HepG2 (cell line): Measurements from ENCODE around the gene KANSL1. TPM values are rescaled to one million over a fixed set of nuclear protein-coding genes. Genes with fewer than 3 reads are reported as not detected.
A peak's percentile ranks its signal among the peaks of the same experiment; 100 is the strongest.

Experiments
- FIP1L1 ChIP-seq: fragments of 200-400 bp; formaldehyde crosslinking; IDR thresholded peaks from 2 replicates; pipeline ENCODE4 v1.6.1; 2018; ENCODE audit warnings: low read depth, mild to moderate bottlenecking, low read length, moderate library complexity, borderline replicate concordance; ENCODE audit not compliant: insufficient read depth
- FOXM1 ChIP-seq: sonication (generic); formaldehyde crosslinking; IDR thresholded peaks from 2 replicates; pipeline ENCODE4 v1.5.0; 2020; ENCODE audit warnings: missing genetic modification reagents
- FOXP1 ChIP-seq, 2 experiments: fragments of 450-650 bp in 1 of 2; IDR thresholded peaks; 2 replicates each; pipeline ENCODE4 v1.6.1; 2017 to 2018; ENCODE audit warnings: antibody characterized with exemption in 1 of 2
- HOXA7 ChIP-seq: sonication (generic); formaldehyde crosslinking; IDR thresholded peaks from 2 replicates; pipeline ENCODE4 v1.8.1; 2022; ENCODE audit warnings: mild to moderate bottlenecking, missing genetic modification reagents, moderate library complexity
- KMT2B ChIP-seq: IDR thresholded peaks from 2 replicates; pipeline ENCODE4 v1.6.1; 2016; ENCODE audit warnings: missing genetic modification reagents, missing compliant biosample characterization
- MED8 ChIP-seq: sonication (generic); formaldehyde crosslinking; IDR thresholded peaks from 2 replicates; pipeline ENCODE4 v1.8.1; 2023; ENCODE audit warnings: mild to moderate bottlenecking, missing genetic modification reagents; ENCODE audit not compliant: insufficient replicate concordance
- NR2F6 ChIP-seq, 2 experiments: IDR thresholded peaks; 2 replicates each; pipeline ENCODE4 v1.6.1; 2016; ENCODE audit warnings: antibody characterized with exemption in 1 of 2, mild to moderate bottlenecking in 1 of 2
- RFX3 ChIP-seq: IDR thresholded peaks from 2 replicates; pipeline ENCODE4 v1.6.1; 2016; ENCODE audit warnings: missing biosample characterization, missing genetic modification reagents
- ZNF670 ChIP-seq: sonication (generic); formaldehyde crosslinking; IDR thresholded peaks from 2 replicates; pipeline ENCODE4 v1.8.0; 2022; ENCODE audit warnings: mild to moderate bottlenecking, missing genetic modification reagents, borderline replicate concordance
- ZNF709 ChIP-seq: sonication (generic); formaldehyde crosslinking; IDR thresholded peaks from 2 replicates; pipeline ENCODE4 v1.5.0; 2020; ENCODE audit warnings: mild to moderate bottlenecking, missing genetic modification reagents
- ZNF850 ChIP-seq: sonication (generic); formaldehyde crosslinking; conservative IDR thresholded peaks from 2 replicates; pipeline ENCODE4 v1.9.0; 2021; ENCODE audit warnings: mild to moderate bottlenecking, missing genetic modification reagents
- ZSCAN21 ChIP-seq: sonication (generic); formaldehyde crosslinking; IDR thresholded peaks from 2 replicates; pipeline ENCODE4 v1.8.0; 2022; ENCODE audit warnings: mild to moderate bottlenecking, missing genetic modification reagents, moderate library complexity, borderline replicate concordance
- polyA plus RNA-seq, 8 experiments: library from polyadenylated mRNA; depleted of rRNA in 3 of 8; stranded (reverse) in 7 of 8; unstranded in 1 of 8; fragments of >200 nt; fragmentation: Illumina TruSeq in 4 of 8; extraction: Trizol in 4 of 8; gene quantifications; 2 replicates each; pipeline versions ENCODE4 v1.2.1 to v1.2.3, GENCODE V29; 2011 to 2016; ENCODE audit warnings: low read depth in 4 of 8, missing spikeins in 1 of 8, mixed read lengths in 1 of 8; ENCODE audit not compliant: insufficient read depth in 1 of 8
- total RNA-seq, 5 experiments: library from RNA; depleted of rRNA; stranded (reverse); fragments of >200 nt; fragmentation: Illumina TruSeq; extraction: Trizol; gene quantifications; 2 replicates each; pipeline ENCODE4 v1.2.3, GENCODE V29; 2016; ENCODE audit warnings: low read depth in 1 of 5
- TF ChIP-seq, protein P1 (sequence below): sonication (generic); formaldehyde crosslinking; IDR thresholded peaks from 2 replicates; pipeline ENCODE4 v1.5.1; 2020; ENCODE audit warnings: mild to moderate bottlenecking, missing genetic modification reagents, borderline replicate concordance
- TF ChIP-seq, protein P2 (sequence below): sonication (generic); formaldehyde crosslinking; IDR thresholded peaks from 2 replicates; pipeline ENCODE4 v1.8.0; 2022; ENCODE audit warnings: missing genetic modification reagents, mild to moderate bottlenecking, borderline replicate concordance
- TF ChIP-seq, protein P3 (sequence below): sonication (generic); formaldehyde crosslinking; IDR thresholded peaks from 2 replicates; pipeline ENCODE4 v1.4.0; 2020; ENCODE audit warnings: missing genetic modification reagents, borderline replicate concordance
- TF ChIP-seq, protein P4 (sequence below): sonication (generic); formaldehyde crosslinking; IDR thresholded peaks from 2 replicates; pipeline ENCODE4 v1.8.1; 2023; ENCODE audit warnings: mild to moderate bottlenecking, missing genetic modification reagents

Gene KANSL1
- total and polyA plus RNA-seq, 2 of the 13 experiments (the other 11 are each of a cell fraction or from before 2014, with no cell fraction given) = 24.0 to 59.6 TPM

GRCh38 chr17:46193151-46193625, at the start of gene KANSL1 (continued):
- no peak for TF ChIP-seq ZNF850
- no peak; the same call in 1 of the 2 replicates for TF ChIP-seq ZSCAN21 (CRISPR knock-in tag)
- no peak for TF ChIP-seq FIP1L1
- TF ChIP-seq, protein P1, sequence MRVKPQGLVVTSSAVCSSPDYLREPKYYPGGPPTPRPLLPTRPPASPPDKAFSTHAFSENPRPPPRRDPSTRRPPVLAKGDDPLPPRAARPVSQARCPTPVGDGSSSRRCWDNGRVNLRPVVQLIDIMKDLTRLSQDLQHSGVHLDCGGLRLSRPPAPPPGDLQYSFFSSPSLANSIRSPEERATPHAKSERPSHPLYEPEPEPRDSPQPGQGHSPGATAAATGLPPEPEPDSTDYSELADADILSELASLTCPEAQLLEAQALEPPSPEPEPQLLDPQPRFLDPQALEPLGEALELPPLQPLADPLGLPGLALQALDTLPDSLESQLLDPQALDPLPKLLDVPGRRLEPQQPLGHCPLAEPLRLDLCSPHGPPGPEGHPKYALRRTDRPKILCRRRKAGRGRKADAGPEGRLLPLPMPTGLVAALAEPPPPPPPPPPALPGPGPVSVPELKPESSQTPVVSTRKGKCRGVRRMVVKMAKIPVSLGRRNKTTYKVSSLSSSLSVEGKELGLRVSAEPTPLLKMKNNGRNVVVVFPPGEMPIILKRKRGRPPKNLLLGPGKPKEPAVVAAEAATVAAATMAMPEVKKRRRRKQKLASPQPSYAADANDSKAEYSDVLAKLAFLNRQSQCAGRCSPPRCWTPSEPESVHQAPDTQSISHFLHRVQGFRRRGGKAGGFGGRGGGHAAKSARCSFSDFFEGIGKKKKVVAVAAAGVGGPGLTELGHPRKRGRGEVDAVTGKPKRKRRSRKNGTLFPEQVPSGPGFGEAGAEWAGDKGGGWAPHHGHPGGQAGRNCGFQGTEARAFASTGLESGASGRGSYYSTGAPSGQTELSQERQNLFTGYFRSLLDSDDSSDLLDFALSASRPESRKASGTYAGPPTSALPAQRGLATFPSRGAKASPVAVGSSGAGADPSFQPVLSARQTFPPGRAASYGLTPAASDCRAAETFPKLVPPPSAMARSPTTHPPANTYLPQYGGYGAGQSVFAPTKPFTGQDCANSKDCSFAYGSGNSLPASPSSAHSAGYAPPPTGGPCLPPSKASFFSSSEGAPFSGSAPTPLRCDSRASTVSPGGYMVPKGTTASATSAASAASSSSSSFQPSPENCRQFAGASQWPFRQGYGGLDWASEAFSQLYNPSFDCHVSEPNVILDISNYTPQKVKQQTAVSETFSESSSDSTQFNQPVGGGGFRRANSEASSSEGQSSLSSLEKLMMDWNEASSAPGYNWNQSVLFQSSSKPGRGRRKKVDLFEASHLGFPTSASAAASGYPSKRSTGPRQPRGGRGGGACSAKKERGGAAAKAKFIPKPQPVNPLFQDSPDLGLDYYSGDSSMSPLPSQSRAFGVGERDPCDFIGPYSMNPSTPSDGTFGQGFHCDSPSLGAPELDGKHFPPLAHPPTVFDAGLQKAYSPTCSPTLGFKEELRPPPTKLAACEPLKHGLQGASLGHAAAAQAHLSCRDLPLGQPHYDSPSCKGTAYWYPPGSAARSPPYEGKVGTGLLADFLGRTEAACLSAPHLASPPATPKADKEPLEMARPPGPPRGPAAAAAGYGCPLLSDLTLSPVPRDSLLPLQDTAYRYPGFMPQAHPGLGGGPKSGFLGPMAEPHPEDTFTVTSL (CRISPR knock-in tag) = no peak
- TF ChIP-seq FOXP1 (IDR thresholded peaks at IDR 0.05) = no peak
- no peak for TF ChIP-seq FOXP1 (CRISPR knock-in tag; IDR thresholded peaks at IDR 0.05)
- no peak for TF ChIP-seq NR2F6 (IDR thresholded peaks at IDR 0.05)
- no peak for TF ChIP-seq NR2F6 (CRISPR knock-in tag; IDR thresholded peaks at IDR 0.05)
- TF ChIP-seq ZNF670 (CRISPR knock-in tag) = no peak
- TF ChIP-seq KMT2B (CRISPR knock-in tag) = no peak
- TF ChIP-seq, protein P2, sequence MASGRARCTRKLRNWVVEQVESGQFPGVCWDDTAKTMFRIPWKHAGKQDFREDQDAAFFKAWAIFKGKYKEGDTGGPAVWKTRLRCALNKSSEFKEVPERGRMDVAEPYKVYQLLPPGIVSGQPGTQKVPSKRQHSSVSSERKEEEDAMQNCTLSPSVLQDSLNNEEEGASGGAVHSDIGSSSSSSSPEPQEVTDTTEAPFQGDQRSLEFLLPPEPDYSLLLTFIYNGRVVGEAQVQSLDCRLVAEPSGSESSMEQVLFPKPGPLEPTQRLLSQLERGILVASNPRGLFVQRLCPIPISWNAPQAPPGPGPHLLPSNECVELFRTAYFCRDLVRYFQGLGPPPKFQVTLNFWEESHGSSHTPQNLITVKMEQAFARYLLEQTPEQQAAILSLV (CRISPR knock-in tag) = no peak
- TF ChIP-seq MED8 (CRISPR knock-in tag) = peak; percentile 12
- TF ChIP-seq RFX3 (CRISPR knock-in tag) = no peak
- no peak for TF ChIP-seq HOXA7
- TF ChIP-seq ZNF709 (CRISPR knock-in tag) = no peak; the same call in 1 of the 2 replicates
- TF ChIP-seq, protein P3, sequence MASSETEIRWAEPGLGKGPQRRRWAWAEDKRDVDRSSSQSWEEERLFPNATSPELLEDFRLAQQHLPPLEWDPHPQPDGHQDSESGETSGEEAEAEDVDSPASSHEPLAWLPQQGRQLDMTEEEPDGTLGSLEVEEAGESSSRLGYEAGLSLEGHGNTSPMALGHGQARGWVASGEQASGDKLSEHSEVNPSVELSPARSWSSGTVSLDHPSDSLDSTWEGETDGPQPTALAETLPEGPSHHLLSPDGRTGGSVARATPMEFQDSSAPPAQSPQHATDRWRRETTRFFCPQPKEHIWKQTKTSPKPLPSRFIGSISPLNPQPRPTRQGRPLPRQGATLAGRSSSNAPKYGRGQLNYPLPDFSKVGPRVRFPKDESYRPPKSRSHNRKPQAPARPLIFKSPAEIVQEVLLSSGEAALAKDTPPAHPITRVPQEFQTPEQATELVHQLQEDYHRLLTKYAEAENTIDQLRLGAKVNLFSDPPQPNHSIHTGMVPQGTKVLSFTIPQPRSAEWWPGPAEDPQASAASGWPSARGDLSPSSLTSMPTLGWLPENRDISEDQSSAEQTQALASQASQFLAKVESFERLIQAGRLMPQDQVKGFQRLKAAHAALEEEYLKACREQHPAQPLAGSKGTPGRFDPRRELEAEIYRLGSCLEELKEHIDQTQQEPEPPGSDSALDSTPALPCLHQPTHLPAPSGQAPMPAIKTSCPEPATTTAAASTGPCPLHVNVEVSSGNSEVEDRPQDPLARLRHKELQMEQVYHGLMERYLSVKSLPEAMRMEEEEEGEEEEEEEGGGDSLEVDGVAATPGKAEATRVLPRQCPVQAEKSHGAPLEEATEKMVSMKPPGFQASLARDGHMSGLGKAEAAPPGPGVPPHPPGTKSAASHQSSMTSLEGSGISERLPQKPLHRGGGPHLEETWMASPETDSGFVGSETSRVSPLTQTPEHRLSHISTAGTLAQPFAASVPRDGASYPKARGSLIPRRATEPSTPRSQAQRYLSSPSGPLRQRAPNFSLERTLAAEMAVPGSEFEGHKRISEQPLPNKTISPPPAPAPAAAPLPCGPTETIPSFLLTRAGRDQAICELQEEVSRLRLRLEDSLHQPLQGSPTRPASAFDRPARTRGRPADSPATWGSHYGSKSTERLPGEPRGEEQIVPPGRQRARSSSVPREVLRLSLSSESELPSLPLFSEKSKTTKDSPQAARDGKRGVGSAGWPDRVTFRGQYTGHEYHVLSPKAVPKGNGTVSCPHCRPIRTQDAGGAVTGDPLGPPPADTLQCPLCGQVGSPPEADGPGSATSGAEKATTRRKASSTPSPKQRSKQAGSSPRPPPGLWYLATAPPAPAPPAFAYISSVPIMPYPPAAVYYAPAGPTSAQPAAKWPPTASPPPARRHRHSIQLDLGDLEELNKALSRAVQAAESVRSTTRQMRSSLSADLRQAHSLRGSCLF (CRISPR knock-in tag) = no peak
- TF ChIP-seq, protein P4, sequence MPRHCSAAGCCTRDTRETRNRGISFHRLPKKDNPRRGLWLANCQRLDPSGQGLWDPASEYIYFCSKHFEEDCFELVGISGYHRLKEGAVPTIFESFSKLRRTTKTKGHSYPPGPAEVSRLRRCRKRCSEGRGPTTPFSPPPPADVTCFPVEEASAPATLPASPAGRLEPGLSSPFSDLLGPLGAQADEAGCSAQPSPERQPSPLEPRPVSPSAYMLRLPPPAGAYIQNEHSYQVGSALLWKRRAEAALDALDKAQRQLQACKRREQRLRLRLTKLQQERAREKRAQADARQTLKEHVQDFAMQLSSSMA (CRISPR knock-in tag) = no peak
- TF ChIP-seq FOXM1 = no peak
